ENCODE results near the gene ATP10A.

DNA sequence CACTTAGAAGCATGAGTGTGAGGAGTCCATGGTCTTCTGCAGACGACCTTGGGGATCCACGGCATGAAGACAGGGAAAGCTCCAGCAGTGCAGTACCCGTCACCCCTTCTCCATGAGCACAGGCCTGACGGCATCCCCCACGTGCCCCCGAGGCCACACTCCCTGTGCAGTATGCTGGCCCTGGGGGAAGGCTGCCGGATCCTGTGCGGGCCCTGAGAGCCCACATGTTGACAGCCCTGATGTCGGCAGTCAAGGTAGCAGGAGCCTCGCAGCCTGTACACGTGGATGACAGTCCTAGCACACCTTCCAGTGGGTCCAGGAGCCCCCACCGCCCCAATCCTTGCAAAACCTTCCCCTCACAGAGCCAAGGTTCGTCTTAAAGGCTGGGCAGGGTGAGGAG lies 195.3 kb downstream of the ATP10A start:
- TF ChIP-seq, protein P1, sequence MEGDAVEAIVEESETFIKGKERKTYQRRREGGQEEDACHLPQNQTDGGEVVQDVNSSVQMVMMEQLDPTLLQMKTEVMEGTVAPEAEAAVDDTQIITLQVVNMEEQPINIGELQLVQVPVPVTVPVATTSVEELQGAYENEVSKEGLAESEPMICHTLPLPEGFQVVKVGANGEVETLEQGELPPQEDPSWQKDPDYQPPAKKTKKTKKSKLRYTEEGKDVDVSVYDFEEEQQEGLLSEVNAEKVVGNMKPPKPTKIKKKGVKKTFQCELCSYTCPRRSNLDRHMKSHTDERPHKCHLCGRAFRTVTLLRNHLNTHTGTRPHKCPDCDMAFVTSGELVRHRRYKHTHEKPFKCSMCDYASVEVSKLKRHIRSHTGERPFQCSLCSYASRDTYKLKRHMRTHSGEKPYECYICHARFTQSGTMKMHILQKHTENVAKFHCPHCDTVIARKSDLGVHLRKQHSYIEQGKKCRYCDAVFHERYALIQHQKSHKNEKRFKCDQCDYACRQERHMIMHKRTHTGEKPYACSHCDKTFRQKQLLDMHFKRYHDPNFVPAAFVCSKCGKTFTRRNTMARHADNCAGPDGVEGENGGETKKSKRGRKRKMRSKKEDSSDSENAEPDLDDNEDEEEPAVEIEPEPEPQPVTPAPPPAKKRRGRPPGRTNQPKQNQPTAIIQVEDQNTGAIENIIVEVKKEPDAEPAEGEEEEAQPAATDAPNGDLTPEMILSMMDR (IDR thresholded peaks at IDR 0.05): no peak
- no peak for TF ChIP-seq POLR2A (IDR thresholded peaks at IDR 0.05)

Measured in ovary (tissue), 3 donors.